WI38 (cell line): ENCODE results near the gene ASCL2.

Experiments used
- H3K4me3 ChIP-seq: 2 replicates; pipeline ENCODE4 v1.5.1; 2011; ENCODE audit warnings: low read depth, mild to moderate bottlenecking, control low read depth, low read length
- CTCF ChIP-seq: IDR thresholded peaks from 2 replicates; pipeline ENCODE4 v1.5.1; 2012; ENCODE audit warnings: low read depth, mild to moderate bottlenecking, control low read depth, low read length

ASCL2 gene

GRCh38 chr11:2280208-2280607 lies 9.8 kb upstream of the ASCL2 start:
- TF ChIP-seq CTCF = no peak
- H3K4me3 ChIP-seq = no peak overlapping the region

DNA sequence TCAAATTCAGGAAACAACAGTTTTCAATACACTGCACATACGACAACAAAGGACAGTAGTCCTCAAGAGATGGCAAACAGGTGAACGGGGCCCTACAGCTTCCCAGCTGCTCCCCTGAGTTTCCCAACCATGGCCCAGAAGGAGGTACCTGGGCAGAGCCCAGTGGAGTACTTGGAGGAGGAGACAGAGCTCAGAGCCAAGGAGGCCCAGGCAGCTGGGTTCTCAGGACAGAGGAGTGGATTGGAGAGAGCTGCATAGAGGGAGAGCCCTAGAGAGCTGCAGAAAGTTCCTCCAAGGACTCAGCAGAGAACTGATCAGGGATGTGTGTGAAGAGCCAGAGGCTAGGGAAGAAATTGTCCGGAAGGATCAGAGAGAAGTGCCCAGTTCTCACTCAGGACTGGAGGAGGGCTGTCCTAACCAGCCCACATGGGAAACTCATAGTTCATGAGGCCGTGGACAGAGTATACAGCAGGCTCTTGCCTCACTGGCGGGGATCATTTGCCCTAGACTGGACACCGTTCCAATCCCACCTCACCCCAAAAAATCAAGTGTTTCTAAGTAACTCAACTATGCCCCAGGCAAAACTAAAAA lies 7.6 kb upstream of the ASCL2 start:
- TF ChIP-seq CTCF = no peak
- H3K4me3 ChIP-seq = no peak overlapping the region

DNA sequence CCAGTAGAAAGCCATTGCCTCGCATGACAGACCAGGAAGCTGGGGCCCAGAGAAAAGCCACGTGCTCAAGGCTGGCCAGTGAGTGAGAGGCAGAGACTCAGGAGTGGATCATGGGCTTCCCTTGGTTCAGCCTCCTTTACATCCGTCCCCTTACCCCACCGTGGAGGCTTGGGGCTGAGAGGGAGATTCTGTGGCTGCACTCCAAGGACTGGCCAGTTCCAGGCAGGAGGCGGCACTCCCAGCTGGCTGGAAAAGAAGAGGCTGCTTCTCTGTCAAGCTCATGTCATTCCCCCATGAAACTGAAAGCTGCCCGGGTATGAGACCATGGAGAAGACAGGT lies 6.6 kb upstream of the ASCL2 start:
- no peak for TF ChIP-seq CTCF
- no peak overlapping the region for H3K4me3 ChIP-seq

- no peak overlapping the region for H3K4me3 ChIP-seq
- TF ChIP-seq CTCF = no peak
Measured at GRCh38 chr11:2276280-2277007, 6.1 kb upstream of the ASCL2 start.

GRCh38 chr11:2275334-2276279 lies 5.2 kb upstream of the ASCL2 start:
- TF ChIP-seq CTCF = no peak
- no peak overlapping the region for H3K4me3 ChIP-seq

DNA sequence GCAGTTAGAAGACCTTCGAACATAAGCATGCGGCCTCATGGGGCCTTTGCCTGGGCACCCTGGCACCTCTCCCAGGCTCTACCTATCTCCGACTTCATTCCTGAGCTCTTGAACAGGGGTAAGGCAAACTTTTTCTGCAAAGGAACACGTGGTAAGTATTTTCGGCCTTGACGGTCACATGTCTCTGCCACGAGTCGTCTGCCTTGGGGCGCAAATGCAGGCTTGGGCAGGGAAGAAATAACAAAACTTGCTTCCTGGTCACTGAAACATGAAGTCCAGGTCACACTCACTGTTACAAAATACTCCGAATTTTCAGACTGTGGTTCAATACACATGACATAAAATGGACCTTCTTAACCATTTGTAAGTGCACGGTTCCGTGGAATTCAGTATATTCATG lies 3.4 kb upstream of the ASCL2 start:
- TF ChIP-seq CTCF = no peak
- H3K4me3 ChIP-seq = no peak overlapping the region

GRCh38 chr11:2273311-2273710 lies 2.9 kb upstream of the ASCL2 start:
- TF ChIP-seq CTCF = no peak
- H3K4me3 ChIP-seq = no peak overlapping the region
